ENCODE measurements around the gene MRPL41. TPM values are rescaled to one million over a fixed set of nuclear protein-coding genes. Genes with fewer than 3 reads are reported as not detected.

Gene MRPL41
- total and polyA plus RNA-seq, 2 of the 13 experiments (the other 11 are each of a cell fraction or from before 2014, with no cell fraction given) = 20.9 to 54.0 TPM

DNA sequence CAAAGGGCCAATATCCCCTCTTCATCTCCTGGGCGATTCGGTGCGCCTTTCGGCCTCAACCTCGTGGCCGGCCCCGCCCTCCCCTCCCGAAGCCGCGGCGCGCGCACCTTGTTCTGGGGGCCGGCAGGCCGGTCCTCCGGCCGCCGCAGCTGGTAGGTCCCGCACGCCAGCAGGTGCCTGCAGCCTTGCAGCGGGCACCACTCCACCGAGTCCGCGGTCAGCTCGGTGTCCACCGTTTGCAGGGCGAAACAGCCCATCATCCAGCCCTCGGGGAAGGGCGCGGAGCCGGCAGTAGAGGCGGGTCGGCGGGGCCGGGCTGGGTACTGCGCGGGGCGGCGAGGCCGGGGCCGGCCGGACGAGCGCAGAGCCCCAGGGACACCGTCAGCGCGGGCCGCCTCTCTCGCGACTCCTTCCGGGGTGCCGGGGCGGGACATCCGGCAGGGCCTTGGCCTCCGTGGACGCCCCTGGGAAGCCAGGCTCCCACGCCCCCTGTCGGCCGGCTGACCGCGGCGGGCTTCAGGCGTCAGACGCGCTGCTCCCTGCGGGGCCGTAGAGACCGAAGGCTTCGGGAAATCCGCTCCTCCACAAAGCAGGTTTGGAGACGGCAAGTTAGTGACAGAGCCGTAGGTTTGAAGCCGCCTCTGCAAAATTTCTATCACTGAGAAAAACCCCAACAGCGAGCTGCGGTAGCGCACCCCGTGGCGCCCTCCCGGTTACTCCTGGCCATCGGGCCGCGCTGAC, 27.0 kb downstream of the MRPL41 start, which contains the start of gene DPH7 (continued):
- TF ChIP-seq MYNN (CRISPR knock-in tag; IDR thresholded peaks at IDR 0.05; ENCODE audit: low read depth) (0 out of 2 replicates have a peak, but pooled peaks have one; percentile 54), ZNF589 (CRISPR knock-in tag; conservative IDR thresholded peaks at IDR 0.05) (0 out of 2 replicates have a peak, but pooled peaks have one; percentile 66), KMT2A (CRISPR knock-in tag; IDR thresholded peaks at IDR 0.05) (peak; percentile 92), ZNF816 (CRISPR knock-in tag; IDR thresholded peaks at IDR 0.05; ENCODE audit: borderline replicate concordance) (no peak), GABPA (IDR thresholded peaks at IDR 0.05; ENCODE audit: low read depth, low read length) (peak; percentile 93), GABPA (CRISPR knock-in tag; IDR thresholded peaks at IDR 0.05; ENCODE audit: low read depth) (peak; percentile 90), SMAD9 (CRISPR knock-in tag; IDR thresholded peaks at IDR 0.05) (no peak), ZNF256 (CRISPR knock-in tag; conservative IDR thresholded peaks at IDR 0.05) (no peak), ZNF382 (CRISPR knock-in tag; IDR thresholded peaks at IDR 0.05; ENCODE audit: borderline replicate concordance) (no peak), IRF2 (CRISPR knock-in tag; IDR thresholded peaks at IDR 0.05) (peak; percentile 84), NR2F2 (IDR thresholded peaks at IDR 0.05; ENCODE audit: borderline replicate concordance, low read depth) (no peak), SRSF9 (IDR thresholded peaks at IDR 0.05; ENCODE audit: borderline replicate concordance, insufficient read depth, low read depth, low read length, poor library complexity, severe bottlenecking) (no peak), ZNF670 (CRISPR knock-in tag; IDR thresholded peaks at IDR 0.05; ENCODE audit: borderline replicate concordance) (0 out of 2 replicates have a peak, but pooled peaks have one; percentile 22), SIX1 (CRISPR knock-in tag; IDR thresholded peaks at IDR 0.05; ENCODE audit: borderline replicate concordance) (peak; percentile 13; the same call in 1 of the 2 replicates), ZNF614 (CRISPR knock-in tag; IDR thresholded peaks at IDR 0.05; ENCODE audit: borderline replicate concordance) (peak; percentile 39; the same call in 1 of the 2 replicates), TARDBP (CRISPR knock-in tag; IDR thresholded peaks at IDR 0.05) (peak; percentile 69), ZFP37 (CRISPR knock-in tag; IDR thresholded peaks at IDR 0.05; ENCODE audit: borderline replicate concordance) (no peak)
- TF ChIP-seq, protein P1, sequence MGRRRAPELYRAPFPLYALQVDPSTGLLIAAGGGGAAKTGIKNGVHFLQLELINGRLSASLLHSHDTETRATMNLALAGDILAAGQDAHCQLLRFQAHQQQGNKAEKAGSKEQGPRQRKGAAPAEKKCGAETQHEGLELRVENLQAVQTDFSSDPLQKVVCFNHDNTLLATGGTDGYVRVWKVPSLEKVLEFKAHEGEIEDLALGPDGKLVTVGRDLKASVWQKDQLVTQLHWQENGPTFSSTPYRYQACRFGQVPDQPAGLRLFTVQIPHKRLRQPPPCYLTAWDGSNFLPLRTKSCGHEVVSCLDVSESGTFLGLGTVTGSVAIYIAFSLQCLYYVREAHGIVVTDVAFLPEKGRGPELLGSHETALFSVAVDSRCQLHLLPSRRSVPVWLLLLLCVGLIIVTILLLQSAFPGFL (CRISPR knock-in tag; IDR thresholded peaks at IDR 0.05) = no peak
- TF ChIP-seq, protein P2, sequence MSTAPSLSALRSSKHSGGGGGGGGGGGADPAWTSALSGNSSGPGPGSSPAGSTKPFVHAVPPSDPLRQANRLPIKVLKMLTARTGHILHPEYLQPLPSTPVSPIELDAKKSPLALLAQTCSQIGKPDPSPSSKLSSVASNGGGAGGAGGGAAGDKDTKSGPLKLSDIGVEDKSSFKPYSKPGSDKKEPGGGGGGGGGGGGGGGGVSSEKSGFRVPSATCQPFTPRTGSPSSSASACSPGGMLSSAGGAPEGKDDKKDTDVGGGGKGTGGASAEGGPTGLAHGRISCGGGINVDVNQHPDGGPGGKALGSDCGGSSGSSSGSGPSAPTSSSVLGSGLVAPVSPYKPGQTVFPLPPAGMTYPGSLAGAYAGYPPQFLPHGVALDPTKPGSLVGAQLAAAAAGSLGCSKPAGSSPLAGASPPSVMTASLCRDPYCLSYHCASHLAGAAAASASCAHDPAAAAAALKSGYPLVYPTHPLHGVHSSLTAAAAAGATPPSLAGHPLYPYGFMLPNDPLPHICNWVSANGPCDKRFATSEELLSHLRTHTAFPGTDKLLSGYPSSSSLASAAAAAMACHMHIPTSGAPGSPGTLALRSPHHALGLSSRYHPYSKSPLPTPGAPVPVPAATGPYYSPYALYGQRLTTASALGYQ (CRISPR knock-in tag; IDR thresholded peaks at IDR 0.05) = 0 out of 2 replicates have a peak, but pooled peaks have one; percentile 20
- TF ChIP-seq, protein P3, sequence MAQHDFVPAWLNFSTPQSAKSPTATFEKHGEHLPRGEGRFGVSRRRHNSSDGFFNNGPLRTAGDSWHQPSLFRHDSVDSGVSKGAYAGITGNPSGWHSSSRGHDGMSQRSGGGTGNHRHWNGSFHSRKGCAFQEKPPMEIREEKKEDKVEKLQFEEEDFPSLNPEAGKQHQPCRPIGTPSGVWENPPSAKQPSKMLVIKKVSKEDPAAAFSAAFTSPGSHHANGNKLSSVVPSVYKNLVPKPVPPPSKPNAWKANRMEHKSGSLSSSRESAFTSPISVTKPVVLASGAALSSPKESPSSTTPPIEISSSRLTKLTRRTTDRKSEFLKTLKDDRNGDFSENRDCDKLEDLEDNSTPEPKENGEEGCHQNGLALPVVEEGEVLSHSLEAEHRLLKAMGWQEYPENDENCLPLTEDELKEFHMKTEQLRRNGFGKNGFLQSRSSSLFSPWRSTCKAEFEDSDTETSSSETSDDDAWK (CRISPR knock-in tag; IDR thresholded peaks at IDR 0.05) = no peak
- TF ChIP-seq, protein P4, sequence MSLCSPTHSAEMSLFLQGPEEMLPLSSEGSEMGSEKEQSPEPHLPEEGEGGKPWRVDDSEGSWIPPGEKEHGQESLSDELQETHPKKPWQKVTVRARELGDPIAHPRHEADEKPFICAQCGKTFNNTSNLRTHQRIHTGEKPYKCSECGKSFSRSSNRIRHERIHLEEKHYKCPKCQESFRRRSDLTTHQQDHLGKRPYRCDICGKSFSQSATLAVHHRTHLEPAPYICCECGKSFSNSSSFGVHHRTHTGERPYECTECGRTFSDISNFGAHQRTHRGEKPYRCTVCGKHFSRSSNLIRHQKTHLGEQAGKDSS (CRISPR knock-in tag; IDR thresholded peaks at IDR 0.05; ENCODE audit: borderline replicate concordance, low read depth) = no peak; the same call in none of the 2 replicates
- TF ChIP-seq, protein P5, sequence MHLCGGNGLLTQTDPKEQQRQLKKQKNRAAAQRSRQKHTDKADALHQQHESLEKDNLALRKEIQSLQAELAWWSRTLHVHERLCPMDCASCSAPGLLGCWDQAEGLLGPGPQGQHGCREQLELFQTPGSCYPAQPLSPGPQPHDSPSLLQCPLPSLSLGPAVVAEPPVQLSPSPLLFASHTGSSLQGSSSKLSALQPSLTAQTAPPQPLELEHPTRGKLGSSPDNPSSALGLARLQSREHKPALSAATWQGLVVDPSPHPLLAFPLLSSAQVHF (CRISPR knock-in tag; IDR thresholded peaks at IDR 0.05) = 0 out of 2 replicates have a peak, but pooled peaks have one; percentile 61

Data from HepG2 (cell line).